Central memory CD8-positive, alpha-beta T cell (primary cell): ENCODE results near the gene FKBP2.
A peak's percentile ranks its signal among the peaks of the same experiment; 100 is the strongest.

Experiments used
- ATAC-seq: fragments of 150-1000 bp; cut with Tn5 transposase; replicated peaks from 2 replicates; pipeline ENCODE4 v1.10.0; 2022; ENCODE audit warnings: mild to moderate bottlenecking, moderate FRiP score, moderate number of reproducible peaks; ENCODE audit not compliant: poor library complexity, severe bottlenecking; ENCODE audit errors: extremely low read depth
- DNase-seq, 2 donors: peaks; one replicate each; pipeline ENCODE4 v3.0.0; 2021; ENCODE audit warnings: low spot score in 2 of 2
- H3K27ac Mint-ChIP-seq: one replicate; pipeline ENCODE4 v1.8.0; 2022; ENCODE audit warnings: low read depth, mild to moderate bottlenecking, moderate library complexity, mixed read lengths
- H3K27me3 Mint-ChIP-seq: one replicate; pipeline ENCODE4 v1.8.0; 2022; ENCODE audit warnings: mixed read lengths
- H3K36me3 Mint-ChIP-seq: one replicate; pipeline ENCODE4 v1.8.0; 2022; ENCODE audit warnings: mild to moderate bottlenecking, moderate library complexity, mixed read lengths; ENCODE audit not compliant: insufficient read depth
- H3K4me1 Mint-ChIP-seq: one replicate; pipeline ENCODE4 v1.8.0; 2022; ENCODE audit warnings: mixed read lengths
- H3K4me3 Mint-ChIP-seq: one replicate; pipeline ENCODE4 v1.8.0; 2022; ENCODE audit warnings: mild to moderate bottlenecking, moderate library complexity, mixed read lengths
- H3K9me3 Mint-ChIP-seq: one replicate; pipeline ENCODE4 v1.8.0; 2022; ENCODE audit warnings: mixed read lengths

The FKBP2 gene

DNA sequence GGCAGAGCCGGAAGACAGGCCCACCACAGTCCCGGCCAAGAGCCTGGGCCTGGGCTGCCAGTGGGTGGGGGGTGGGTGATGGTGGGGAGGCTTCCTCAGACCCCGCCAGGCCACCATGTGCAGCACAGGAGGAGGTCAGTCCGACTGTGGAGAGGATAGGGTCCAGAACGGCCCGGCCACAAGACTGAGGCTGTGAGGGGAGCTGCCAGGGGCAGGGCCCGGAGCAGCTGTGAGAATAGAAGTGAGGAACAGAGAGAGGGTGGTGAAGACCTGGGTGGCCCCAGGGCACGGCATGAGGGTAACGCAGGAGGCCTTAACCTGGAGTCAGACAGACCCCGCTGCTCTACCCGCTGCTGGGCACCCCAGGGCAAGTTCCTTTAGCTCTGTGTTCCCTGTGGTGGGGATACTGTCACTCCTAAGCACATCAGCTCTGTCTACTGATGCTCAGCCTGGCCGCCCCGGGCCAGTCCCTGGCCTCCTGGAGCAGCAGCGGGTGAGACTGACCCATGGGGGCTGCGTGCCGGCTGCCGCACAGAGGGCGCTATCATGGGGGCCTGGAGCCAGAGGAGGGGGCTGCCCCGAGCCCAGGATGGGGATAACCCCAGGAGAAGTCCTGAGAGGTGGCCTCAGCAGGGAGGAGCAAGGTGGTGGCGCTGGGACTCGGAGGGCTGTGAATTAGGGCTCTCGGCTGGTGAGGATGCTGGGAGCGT, 32.7 kb upstream of the FKBP2 start:
- peaks cover 32% of the 10 kb centered on the region for H3K36me3 Mint-ChIP-seq
- peak overlapping the region; percentile 89 for H3K4me3 Mint-ChIP-seq
- H3K9me3 Mint-ChIP-seq: no peaks in the 10 kb centered on the region
- DNase-seq (no peak), ATAC-seq (no peak)
- peak overlapping the region; percentile 86 for H3K27ac Mint-ChIP-seq
- H3K4me1 Mint-ChIP-seq: peaks cover 47% of the 10 kb centered on the region
- H3K27me3 Mint-ChIP-seq: no peaks in the 10 kb centered on the region

DNA sequence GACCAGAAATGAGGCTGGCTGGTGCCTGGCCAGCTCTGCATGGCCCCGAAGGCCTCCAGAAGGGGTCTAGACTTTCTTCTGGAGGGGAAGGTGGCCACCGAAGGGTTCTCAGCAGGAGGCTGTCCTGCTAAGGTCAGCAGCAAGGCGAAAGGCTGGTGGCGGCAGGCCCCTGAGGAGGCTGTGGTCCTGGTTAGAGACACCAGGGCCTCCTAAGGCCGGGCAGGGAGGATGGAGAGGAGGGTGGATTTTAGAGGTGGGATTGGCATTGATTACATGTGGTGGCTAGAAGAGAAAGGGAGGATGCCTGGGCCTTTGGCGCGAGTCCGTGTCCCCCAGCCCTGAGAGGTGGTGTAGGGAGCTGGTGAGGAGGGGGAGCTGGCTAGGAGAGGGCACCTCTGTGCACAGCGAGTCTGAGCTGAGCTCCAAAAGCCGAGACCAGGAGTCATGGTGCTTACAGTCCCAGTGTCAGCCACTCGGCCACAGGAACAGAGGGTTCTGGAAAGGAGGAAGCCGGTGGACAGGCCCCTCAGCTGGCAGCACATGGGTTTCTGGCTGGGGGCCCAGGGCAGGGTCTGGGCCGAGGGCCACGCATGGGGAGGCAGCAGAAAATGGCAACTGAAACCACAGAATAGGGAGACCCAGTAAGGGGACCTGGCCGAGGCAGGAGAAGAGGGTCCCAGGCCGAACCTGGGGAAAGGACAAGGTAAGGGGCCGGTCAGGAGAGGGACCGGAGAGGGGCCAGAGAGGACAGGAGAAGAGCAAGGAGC, 31.9 kb upstream of the FKBP2 start:
- no peak for ATAC-seq
- no peaks in the 10 kb centered on the region for H3K27me3 Mint-ChIP-seq
- peaks cover 43% of the 10 kb centered on the region for H3K4me1 Mint-ChIP-seq
- DNase-seq: no peak
- H3K27ac Mint-ChIP-seq: peak overlapping the region; percentile 86
- H3K36me3 Mint-ChIP-seq: peaks cover 32% of the 10 kb centered on the region
- no peaks in the 10 kb centered on the region for H3K9me3 Mint-ChIP-seq
- peak overlapping the region; percentile 89 for H3K4me3 Mint-ChIP-seq

DNA sequence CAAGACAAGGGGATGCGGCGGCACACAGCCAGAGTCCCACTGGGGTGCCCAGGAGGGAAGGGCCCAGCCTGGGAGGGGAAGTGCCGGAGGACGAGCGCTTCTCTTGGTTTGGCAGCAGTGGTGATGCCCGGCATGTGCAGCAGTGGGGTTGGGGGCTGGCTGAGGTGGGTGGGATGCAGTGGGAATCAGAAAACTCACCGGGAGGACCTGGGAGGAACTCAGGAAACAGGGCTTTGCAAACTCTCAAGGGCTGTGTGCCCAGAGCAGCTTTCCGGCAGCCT, 31.4 kb upstream of the FKBP2 start:
- H3K4me3 Mint-ChIP-seq: no peak overlapping the region
- no peak overlapping the region for H3K27ac Mint-ChIP-seq
- H3K9me3 Mint-ChIP-seq: no peaks in the 10 kb centered on the region
- H3K36me3 Mint-ChIP-seq: peaks cover 30% of the 10 kb centered on the region
- no peak for DNase-seq
- no peaks in the 10 kb centered on the region for H3K27me3 Mint-ChIP-seq
- H3K4me1 Mint-ChIP-seq: peaks cover 39% of the 10 kb centered on the region
- ATAC-seq: no peak

DNA sequence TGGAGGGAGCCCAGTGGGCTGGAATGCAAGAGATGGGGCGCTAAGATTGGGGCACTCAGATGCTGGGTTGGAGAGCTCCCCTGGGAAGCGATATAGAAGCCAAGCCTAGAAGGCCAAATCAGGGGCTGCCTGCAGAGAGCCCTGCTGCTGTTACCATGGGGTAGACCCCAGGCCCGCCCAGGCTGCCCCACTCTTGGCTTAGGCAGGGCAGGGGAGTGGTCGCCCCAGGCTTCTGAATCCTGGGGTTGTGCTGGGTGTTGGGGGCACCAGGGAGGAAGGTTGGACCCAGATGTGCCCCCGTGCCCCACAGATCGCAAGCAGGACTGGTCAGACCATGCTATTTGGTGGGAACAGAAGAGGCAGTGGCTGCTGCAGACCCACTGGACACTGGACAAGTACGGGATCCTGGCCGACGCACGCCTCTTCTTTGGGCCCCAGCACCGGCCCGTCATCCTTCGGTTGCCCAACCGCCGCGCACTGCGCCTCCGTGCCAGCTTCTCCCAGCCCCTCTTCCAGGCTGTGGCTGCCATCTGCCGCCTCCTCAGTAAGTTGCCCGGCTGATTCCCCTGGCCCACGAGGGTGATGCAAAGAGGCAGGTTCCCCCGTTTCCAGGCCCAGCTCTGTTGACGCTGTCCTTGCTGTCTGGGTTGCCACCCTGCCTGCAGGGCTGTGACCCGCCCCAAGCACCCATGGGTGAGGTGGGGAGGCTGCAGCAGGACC, 30.4 kb upstream of the FKBP2 start:
- H3K27ac Mint-ChIP-seq: no peak overlapping the region

DNA sequence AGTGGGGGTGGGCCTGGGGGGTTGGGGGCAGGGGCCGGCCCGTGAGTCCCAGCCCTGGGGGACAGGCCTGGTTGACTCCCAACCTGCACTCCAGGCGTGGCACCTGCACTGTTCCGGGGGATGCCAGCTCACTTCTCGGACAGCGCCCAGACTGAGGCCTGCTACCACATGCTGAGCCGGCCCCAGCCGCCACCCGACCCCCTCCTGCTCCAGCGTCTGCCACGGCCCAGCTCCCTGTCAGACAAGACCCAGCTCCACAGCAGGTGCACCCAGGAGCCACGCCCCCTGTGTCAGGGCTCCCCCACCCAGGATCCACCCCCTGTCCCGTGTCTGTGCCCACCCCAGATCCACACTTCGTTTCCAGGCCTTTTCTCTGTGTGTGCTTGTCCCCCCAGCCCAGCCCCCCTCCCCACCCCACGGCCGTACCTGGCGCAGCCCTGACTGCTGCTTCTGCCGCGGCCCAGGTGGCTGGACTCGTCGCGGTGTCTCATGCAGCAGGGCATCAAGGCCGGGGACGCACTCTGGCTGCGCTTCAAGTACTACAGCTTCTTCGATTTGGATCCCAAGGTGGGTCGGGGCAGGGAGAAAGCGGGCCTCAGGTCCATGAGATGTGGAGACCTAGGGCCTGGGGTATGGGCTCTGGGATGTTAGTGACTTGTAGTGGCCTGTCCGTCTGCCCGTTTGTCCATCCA, 29.6 kb upstream of the FKBP2 start:
- no peak for DNase-seq
- peaks cover 34% of the 10 kb centered on the region for H3K4me1 Mint-ChIP-seq
- no peaks in the 10 kb centered on the region for H3K9me3 Mint-ChIP-seq
- ATAC-seq: no peak
- H3K27me3 Mint-ChIP-seq: no peaks in the 10 kb centered on the region
- no peak overlapping the region for H3K4me3 Mint-ChIP-seq
- H3K36me3 Mint-ChIP-seq: peaks cover 38% of the 10 kb centered on the region
- no peak overlapping the region for H3K27ac Mint-ChIP-seq

More for the DNA sequence above, 30.4 kb upstream of the FKBP2 start:
- H3K27me3 Mint-ChIP-seq: no peaks in the 10 kb centered on the region
- no peak for DNase-seq
- peaks cover 33% of the 10 kb centered on the region for H3K36me3 Mint-ChIP-seq
- no peaks in the 10 kb centered on the region for H3K9me3 Mint-ChIP-seq
- peaks cover 34% of the 10 kb centered on the region for H3K4me1 Mint-ChIP-seq
- no peak overlapping the region for H3K4me3 Mint-ChIP-seq
- no peak for ATAC-seq

DNA sequence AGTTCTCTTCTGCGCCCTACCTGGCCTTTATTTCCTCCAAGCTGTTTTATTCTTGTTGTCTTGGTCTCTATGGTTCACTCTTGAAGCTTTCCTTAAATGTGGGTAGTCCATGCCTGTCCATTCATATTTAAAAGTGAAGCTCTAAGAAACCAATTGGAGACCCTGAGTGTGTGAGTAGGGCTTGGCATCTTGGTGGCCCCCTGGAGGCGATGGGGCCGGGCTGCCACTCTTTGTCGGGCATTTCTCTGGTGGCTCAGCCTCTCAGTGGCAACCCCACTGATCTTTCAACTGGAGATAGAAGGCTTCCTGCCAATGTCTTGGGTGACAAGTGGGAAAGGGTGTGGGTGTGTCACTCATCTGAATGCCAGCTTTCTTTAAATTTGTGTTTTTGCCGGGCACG, 24.0 kb upstream of the FKBP2 start:
- peaks cover 18% of the 10 kb centered on the region for H3K4me1 Mint-ChIP-seq
- no peaks in the 10 kb centered on the region for H3K9me3 Mint-ChIP-seq
- peaks cover 64% of the 10 kb centered on the region for H3K36me3 Mint-ChIP-seq
- DNase-seq (no peak), ATAC-seq (no peak)
- H3K27me3 Mint-ChIP-seq: no peaks in the 10 kb centered on the region
- H3K4me3 Mint-ChIP-seq: no peak overlapping the region
- H3K27ac Mint-ChIP-seq: no peak overlapping the region

DNA sequence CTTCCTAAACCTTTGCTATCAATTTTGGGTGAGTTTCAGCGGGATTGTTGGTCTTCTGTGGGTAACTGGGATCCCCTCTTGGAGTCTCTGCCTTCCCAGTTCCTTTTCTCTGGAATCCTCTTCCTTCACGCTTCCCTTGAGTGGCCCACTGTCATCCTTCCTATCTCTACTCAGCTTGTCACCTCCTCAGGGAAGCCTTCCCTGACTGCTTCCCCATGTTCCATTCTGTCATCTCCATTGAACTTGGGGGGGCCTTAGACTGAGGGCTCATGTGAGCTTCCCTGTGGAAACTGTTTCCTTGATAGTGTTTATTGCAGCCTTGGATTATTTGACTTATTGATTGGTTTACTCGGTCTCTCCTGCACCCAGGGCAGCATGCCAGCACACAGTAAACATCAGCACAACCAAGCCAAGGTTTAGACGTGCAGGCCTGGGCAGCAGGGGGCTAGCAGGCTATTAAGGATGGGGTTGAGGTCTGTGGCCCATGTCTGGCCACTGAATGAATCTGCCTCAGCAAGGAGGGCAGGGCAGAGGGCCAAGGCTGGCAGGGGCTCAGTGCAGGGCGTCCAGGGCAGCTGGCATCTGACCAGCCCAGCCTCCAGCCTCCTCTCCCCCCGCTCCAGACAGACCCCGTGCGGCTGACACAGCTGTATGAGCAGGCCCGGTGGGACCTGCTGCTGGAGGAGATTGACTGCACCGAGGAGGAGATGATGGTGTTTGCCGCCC, 22.1 kb upstream of the FKBP2 start:
- no peak overlapping the region for H3K27ac Mint-ChIP-seq

DNA sequence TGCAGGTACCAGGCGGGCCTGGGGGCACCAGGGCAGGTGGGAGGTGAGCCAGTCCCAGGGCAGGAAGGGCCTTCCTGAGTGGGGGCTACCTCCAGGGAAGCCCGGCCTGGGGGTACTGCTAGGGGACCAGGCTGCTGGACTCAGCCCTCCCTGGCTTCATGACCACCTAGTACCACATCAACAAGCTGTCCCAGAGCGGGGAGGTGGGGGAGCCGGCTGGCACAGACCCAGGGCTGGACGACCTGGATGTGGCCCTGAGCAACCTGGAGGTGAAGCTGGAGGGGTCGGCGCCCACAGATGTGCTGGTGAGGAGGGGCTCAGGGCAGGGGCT, 21.6 kb upstream of the FKBP2 start:
- H3K27me3 Mint-ChIP-seq: no peaks in the 10 kb centered on the region

More for the DNA sequence above, 22.1 kb upstream of the FKBP2 start:
- no peaks in the 10 kb centered on the region for H3K27me3 Mint-ChIP-seq
- no peaks in the 10 kb centered on the region for H3K9me3 Mint-ChIP-seq
- no peak for DNase-seq
- no peak overlapping the region for H3K4me3 Mint-ChIP-seq
- peaks cover 58% of the 10 kb centered on the region for H3K36me3 Mint-ChIP-seq
- ATAC-seq: no peak
- H3K4me1 Mint-ChIP-seq: peaks cover 8% of the 10 kb centered on the region

DNA sequence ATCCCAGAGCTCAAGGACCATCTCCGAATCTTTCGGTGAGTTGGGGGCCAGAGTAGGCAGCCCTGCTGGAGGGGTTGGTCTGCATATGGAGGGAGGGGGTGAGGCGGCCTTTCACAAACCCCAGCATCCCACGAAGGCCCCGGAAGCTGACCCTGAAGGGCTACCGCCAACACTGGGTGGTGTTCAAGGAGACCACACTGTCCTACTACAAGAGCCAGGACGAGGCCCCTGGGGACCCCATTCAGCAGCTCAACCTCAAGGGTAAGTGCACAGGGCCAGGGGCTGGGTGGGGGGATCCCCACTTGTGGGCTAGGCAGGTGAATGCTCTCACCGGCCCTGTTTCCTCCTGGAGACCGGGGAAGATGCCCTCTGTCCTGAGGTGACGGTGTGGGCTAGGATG, 21.1 kb upstream of the FKBP2 start:
- DNase-seq: no peak
- Mint-ChIP-seq H3K27ac (no peak overlapping the region), H3K36me3 (peaks cover 56% of the 10 kb centered on the region), H3K4me3 (no peak overlapping the region), H3K9me3 (no peaks in the 10 kb centered on the region), H3K27me3 (no peaks in the 10 kb centered on the region), H3K4me1 (peaks cover 8% of the 10 kb centered on the region)
- no peak for ATAC-seq

More for the DNA sequence above, 21.6 kb upstream of the FKBP2 start:
- H3K36me3 Mint-ChIP-seq: peaks cover 57% of the 10 kb centered on the region
- DNase-seq (no peak), ATAC-seq (no peak)
- no peak overlapping the region for H3K4me3 Mint-ChIP-seq
- H3K4me1 Mint-ChIP-seq: peaks cover 8% of the 10 kb centered on the region
- H3K27ac Mint-ChIP-seq: no peak overlapping the region
- H3K9me3 Mint-ChIP-seq: no peaks in the 10 kb centered on the region

DNA sequence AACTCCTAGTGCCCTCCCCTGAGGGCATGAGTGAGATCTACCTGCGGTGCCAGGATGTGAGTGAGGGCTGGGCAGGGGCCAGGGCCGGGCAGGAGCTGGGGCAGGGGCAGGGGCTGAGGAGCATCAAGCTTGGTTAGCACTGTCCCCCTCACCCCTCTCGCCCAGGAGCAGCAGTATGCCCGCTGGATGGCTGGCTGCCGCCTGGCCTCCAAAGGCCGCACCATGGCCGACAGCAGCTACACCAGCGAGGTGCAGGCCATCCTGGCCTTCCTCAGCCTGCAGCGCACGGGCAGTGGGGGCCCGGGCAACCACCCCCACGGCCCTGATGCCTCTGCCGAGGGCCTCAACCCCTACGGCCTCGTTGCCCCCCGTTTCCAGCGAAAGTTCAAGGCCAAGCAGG, 20.6 kb upstream of the FKBP2 start:
- H3K4me1 Mint-ChIP-seq: peaks cover 12% of the 10 kb centered on the region
- H3K27me3 Mint-ChIP-seq: no peaks in the 10 kb centered on the region
- no peak overlapping the region for H3K27ac Mint-ChIP-seq
- no peaks in the 10 kb centered on the region for H3K9me3 Mint-ChIP-seq
- ATAC-seq (no peak), DNase-seq (no peak)
- H3K4me3 Mint-ChIP-seq: no peak overlapping the region
- peaks cover 53% of the 10 kb centered on the region for H3K36me3 Mint-ChIP-seq

DNA sequence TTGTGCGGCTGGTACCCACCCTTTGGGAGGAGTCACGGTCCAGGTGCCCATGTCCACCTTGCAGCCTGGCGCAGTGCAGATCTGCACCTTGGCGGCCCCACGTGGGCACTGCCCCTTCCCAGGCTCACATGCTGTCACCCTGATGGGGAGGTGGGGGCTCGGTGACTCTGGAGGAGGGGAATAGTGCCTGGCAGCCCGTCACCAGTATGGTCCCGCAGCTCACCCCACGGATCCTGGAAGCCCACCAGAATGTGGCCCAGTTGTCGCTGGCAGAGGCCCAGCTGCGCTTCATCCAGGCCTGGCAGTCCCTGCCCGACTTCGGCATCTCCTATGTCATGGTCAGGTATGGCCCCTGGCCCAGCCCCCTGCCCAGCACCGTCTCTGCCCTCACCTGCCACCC, 20.1 kb upstream of the FKBP2 start:
- H3K27ac Mint-ChIP-seq: no peak overlapping the region

DNA sequence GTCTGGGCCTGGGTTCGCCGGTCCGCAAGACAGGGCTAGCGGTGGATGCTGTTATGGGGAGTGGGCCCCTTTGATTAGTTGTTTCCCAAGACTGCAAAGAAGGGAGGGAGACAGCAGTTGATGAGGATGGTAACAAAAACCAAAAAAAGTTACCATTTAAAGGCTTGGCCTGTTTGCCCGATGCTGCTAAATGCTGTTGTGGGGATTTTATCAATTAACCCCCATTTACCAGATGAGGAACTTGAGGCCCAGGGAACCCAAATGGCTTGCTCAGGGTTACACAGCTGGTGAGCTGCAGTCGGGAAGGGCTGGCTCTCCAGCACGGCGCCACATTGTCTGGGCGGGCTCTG, 18.3 kb upstream of the FKBP2 start:
- DNase-seq (no peak), ATAC-seq (no peak)
- peaks cover 38% of the 10 kb centered on the region for H3K36me3 Mint-ChIP-seq
- peaks cover 30% of the 10 kb centered on the region for H3K4me1 Mint-ChIP-seq
- no peaks in the 10 kb centered on the region for H3K27me3 Mint-ChIP-seq
- no peaks in the 10 kb centered on the region for H3K9me3 Mint-ChIP-seq
- no peak overlapping the region for H3K4me3 Mint-ChIP-seq
- no peak overlapping the region for H3K27ac Mint-ChIP-seq

More for the DNA sequence above, 20.1 kb upstream of the FKBP2 start:
- H3K4me1 Mint-ChIP-seq: peaks cover 17% of the 10 kb centered on the region
- DNase-seq (no peak), ATAC-seq (no peak)
- H3K4me3 Mint-ChIP-seq: no peak overlapping the region
- H3K27me3 Mint-ChIP-seq: no peaks in the 10 kb centered on the region
- peaks cover 52% of the 10 kb centered on the region for H3K36me3 Mint-ChIP-seq
- H3K9me3 Mint-ChIP-seq: no peaks in the 10 kb centered on the region
